Activated CD4-positive, alpha-beta memory T cell treated with anti-CD3 and anti-CD28 coated beads, Interleukin-2, amount 10 ng/mL, durations not matched to agents 7 days and 5 days (primary cell): ENCODE results near the gene COG6. TPM values are rescaled to one million over a fixed set of nuclear protein-coding genes. Genes with fewer than 3 reads are reported as not detected.

Experiments
- CTCF ChIA-PET: fragments of 350-600 bp; sonication (Branson Sonifier 250); formaldehyde crosslinking; loops from one replicate; lab custom pipeline; 2021; ENCODE audit warnings: antibody characterized with exemption, inconsistent platforms; lab: Charles Lee
- POLR2A ChIA-PET: fragments of 350-600 bp; sonication (Branson Sonifier 250); formaldehyde crosslinking; loops from one replicate; lab custom pipeline; 2021; ENCODE audit warnings: antibody characterized with exemption; lab: Charles Lee
- DNase-seq: peaks from one replicate; pipeline ENCODE4 v3.0.0-alpha.2; 2020
- H3K27ac Mint-ChIP-seq: one replicate; pipeline ENCODE4 v1.8.0; 2021; ENCODE audit warnings: mild to moderate bottlenecking, mixed read lengths
- H3K27me3 Mint-ChIP-seq: one replicate; pipeline ENCODE4 v1.8.0; 2021; ENCODE audit warnings: mixed read lengths
- H3K36me3 Mint-ChIP-seq: one replicate; pipeline ENCODE4 v1.8.0; 2021; ENCODE audit warnings: low read depth, mixed read lengths
- H3K4me1 Mint-ChIP-seq: one replicate; pipeline ENCODE4 v1.8.0; 2021; ENCODE audit warnings: mixed read lengths
- H3K4me3 Mint-ChIP-seq: one replicate; pipeline ENCODE4 v1.8.0; 2021; ENCODE audit warnings: mild to moderate bottlenecking, mixed read lengths
- H3K9me3 Mint-ChIP-seq: one replicate; pipeline ENCODE4 v1.8.0; 2021; ENCODE audit warnings: mixed read lengths
- total RNA-seq, 2 experiments: library from RNA; stranded (reverse); gene quantifications; one replicate each; pipeline ENCODE4 v1.2.3, GENCODE V29; 2021

The COG6 gene
- total RNA-seq, 2 experiments from 2014 or later = 27.2 to 29.2 TPM

GRCh38 chr13:39779337-39780265, 124.1 kb downstream of the COG6 start:
- DNase-seq = no peak
- Mint-ChIP-seq H3K27ac (no peak overlapping the region), H3K9me3 (no peaks in the 10 kb centered on the region), H3K4me3 (no peak overlapping the region), H3K4me1 (peaks cover 28% of the 10 kb centered on the region), H3K27me3 (no peaks in the 10 kb centered on the region), H3K36me3 (no peaks in the 10 kb centered on the region)
- CTCF ChIA-PET = no interaction called here
- POLR2A ChIA-PET = no interaction called here

GRCh38 chr13:39780711-39781110, 125.2 kb downstream of the COG6 start:
- H3K9me3 Mint-ChIP-seq = no peaks in the 10 kb centered on the region
- no peaks in the 10 kb centered on the region for H3K36me3 Mint-ChIP-seq
- H3K4me3 Mint-ChIP-seq = no peak overlapping the region
- no peak overlapping the region for H3K27ac Mint-ChIP-seq
- no peak for DNase-seq
- CTCF ChIA-PET = no interaction called here
- H3K27me3 Mint-ChIP-seq = no peaks in the 10 kb centered on the region
- POLR2A ChIA-PET = no interaction called here
- peaks cover 28% of the 10 kb centered on the region for H3K4me1 Mint-ChIP-seq

- Mint-ChIP-seq H3K27me3 (no peaks in the 10 kb centered on the region), H3K27ac (no peak overlapping the region), H3K4me1 (peaks cover 24% of the 10 kb centered on the region), H3K36me3 (no peaks in the 10 kb centered on the region), H3K9me3 (no peaks in the 10 kb centered on the region), H3K4me3 (no peak overlapping the region)
- ChIA-PET CTCF (no interaction called here), POLR2A (no interaction called here)
- no peak for DNase-seq
Observed at GRCh38 chr13:39781381-39781780, 125.9 kb downstream of the COG6 start.

GRCh38 chr13:39783051-39783450, 127.6 kb downstream of the COG6 start:
- Mint-ChIP-seq H3K27me3 (no peaks in the 10 kb centered on the region), H3K27ac (no peak overlapping the region), H3K4me1 (peaks cover 10% of the 10 kb centered on the region), H3K9me3 (no peaks in the 10 kb centered on the region), H3K4me3 (no peak overlapping the region), H3K36me3 (no peaks in the 10 kb centered on the region)
- CTCF ChIA-PET = interaction anchor here (1.3 kb wide), 1 partner anchor 160 kb away, joined by 3 read pairs; no protein-coding TSS in a partner anchor
- POLR2A ChIA-PET = no interaction called here
- no peak for DNase-seq

DNA sequence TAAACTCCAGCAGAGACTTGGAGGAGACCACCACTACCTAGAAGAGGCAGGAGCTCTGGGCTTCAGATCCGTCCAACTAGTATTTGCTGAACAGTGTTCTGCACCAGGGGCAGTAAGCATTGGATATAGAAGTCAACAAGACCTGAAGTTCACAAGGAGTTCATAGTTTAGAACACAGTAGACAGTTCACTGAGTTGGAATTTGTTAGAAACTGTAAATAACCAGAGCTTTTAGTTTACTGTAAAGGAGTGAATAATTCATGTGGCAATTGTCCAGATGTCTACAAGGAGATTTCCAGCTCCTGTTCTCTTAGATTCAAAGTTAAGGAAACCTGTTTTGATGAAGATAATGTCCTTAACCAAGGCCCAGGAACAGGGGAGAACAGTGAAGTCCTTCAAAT, 128.9 kb downstream of the COG6 start:
- Mint-ChIP-seq H3K36me3 (no peaks in the 10 kb centered on the region), H3K27ac (no peak overlapping the region), H3K9me3 (peaks cover 5% of the 10 kb centered on the region), H3K4me1 (peaks cover 3% of the 10 kb centered on the region), H3K27me3 (no peaks in the 10 kb centered on the region), H3K4me3 (no peak overlapping the region)
- CTCF ChIA-PET = interaction anchor here (0.9 to 1.0 kb wide), 2 partner anchors 25 to 159 kb away, joined by 3 read pairs; no protein-coding TSS in a partner anchor
- POLR2A ChIA-PET = no interaction called here
- DNase-seq = no peak

GRCh38 chr13:39786091-39786490, 130.6 kb downstream of the COG6 start:
- H3K27me3 Mint-ChIP-seq = no peaks in the 10 kb centered on the region
- no peaks in the 10 kb centered on the region for H3K4me1 Mint-ChIP-seq
- DNase-seq = no peak
- ChIA-PET CTCF (no interaction called here), POLR2A (no interaction called here)
- no peaks in the 10 kb centered on the region for H3K36me3 Mint-ChIP-seq
- no peak overlapping the region for H3K27ac Mint-ChIP-seq
- H3K4me3 Mint-ChIP-seq = no peak overlapping the region
- H3K9me3 Mint-ChIP-seq = peaks cover 10% of the 10 kb centered on the region

DNA sequence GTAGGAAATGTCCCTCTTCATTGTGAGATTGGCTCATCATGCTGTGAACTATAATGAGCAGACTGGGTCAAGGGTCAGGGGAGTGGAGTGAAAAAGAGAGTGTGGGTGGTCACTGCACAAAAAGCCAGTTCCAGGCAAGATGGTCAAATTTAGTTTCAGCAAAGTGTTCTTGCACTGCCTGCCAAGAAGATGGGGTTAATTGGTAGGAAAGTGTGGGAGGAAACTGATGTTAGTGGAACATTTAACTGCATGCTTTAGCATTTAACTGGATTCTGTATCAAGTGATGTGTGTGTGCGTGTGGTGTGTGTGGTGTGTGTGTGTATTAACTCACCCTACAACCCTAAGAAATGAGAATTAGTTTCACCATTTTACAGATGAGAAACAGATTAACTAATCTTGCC, 131.6 kb downstream of the COG6 start:
- H3K36me3 Mint-ChIP-seq = no peaks in the 10 kb centered on the region
- no peak overlapping the region for H3K4me3 Mint-ChIP-seq
- no peak overlapping the region for H3K27ac Mint-ChIP-seq
- no peaks in the 10 kb centered on the region for H3K27me3 Mint-ChIP-seq
- POLR2A ChIA-PET = no interaction called here
- no peaks in the 10 kb centered on the region for H3K4me1 Mint-ChIP-seq
- H3K9me3 Mint-ChIP-seq = peaks cover 10% of the 10 kb centered on the region
- DNase-seq = no peak
- CTCF ChIA-PET = no interaction called here

DNA sequence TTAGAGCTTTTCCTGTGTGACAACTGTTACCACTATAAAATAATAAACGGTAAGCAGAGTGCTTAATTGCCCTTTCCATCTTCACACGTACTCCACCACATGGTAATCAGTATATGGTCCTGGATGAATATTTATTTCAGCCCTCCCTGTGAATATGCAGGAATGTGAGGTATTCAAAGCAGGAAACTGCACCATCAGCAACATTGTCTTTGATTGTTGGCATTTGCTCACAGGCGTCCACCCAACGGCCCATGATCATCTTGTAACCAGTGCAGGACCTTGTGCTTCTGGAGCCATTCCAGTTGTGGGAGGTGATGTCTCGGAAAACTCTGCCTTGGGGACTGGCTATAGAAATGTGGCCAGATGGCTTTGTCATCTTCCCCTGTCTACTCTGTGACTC, 132.6 kb downstream of the COG6 start:
- Mint-ChIP-seq H3K4me1 (no peaks in the 10 kb centered on the region), H3K27ac (no peak overlapping the region), H3K9me3 (peaks cover 10% of the 10 kb centered on the region), H3K36me3 (no peaks in the 10 kb centered on the region), H3K4me3 (no peak overlapping the region), H3K27me3 (no peaks in the 10 kb centered on the region)
- ChIA-PET CTCF (no interaction called here), POLR2A (no interaction called here)
- DNase-seq = no peak

DNA sequence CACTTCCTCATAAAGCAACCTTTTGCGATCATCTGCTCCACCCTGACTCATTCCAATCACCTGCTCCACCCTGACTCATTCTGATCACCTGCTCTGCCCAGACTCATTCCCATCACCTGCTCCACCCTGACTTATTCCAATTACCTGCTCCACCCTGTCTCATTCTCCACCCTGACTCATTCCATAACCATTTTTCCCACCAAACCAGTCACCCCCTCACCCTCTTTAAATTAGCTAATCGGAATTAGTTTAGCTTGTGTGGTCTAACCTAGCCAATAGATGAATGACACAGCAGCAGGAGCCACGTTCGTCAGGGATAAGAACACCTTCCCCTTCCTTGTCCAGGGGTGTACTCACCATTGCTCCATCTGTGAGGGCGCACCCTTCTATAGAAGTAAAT, 134.0 kb downstream of the COG6 start:
- no peak overlapping the region for H3K4me3 Mint-ChIP-seq
- peaks cover 12% of the 10 kb centered on the region for H3K9me3 Mint-ChIP-seq
- H3K4me1 Mint-ChIP-seq = no peaks in the 10 kb centered on the region
- ChIA-PET POLR2A (no interaction called here), CTCF (no interaction called here)
- DNase-seq = no peak
- H3K27ac Mint-ChIP-seq = no peak overlapping the region
- no peaks in the 10 kb centered on the region for H3K36me3 Mint-ChIP-seq
- peaks cover 2% of the 10 kb centered on the region for H3K27me3 Mint-ChIP-seq

Other genes with a start within 250 kb of the COG6 start
- 1 to 10 TPM; 1.1 to 1.2 TPM for gene LHFPL6, start 52.5 kb upstream of the COG6 start, total RNA-seq